Aorta (tissue), 5 donors: ENCODE measurements around the gene LGI4. TPM values are rescaled to one million over a fixed set of nuclear protein-coding genes. Genes with fewer than 3 reads are reported as not detected.
A peak's percentile ranks its signal among the peaks of the same experiment; 100 is the strongest.
"Not testable (repeated sequence)": the region's sequence is repeated elsewhere in the genome, so short reads cannot be mapped to it uniquely, and the experiment has no call there.

Source experiments
- ATAC-seq: fragments of 200-7000 bp; cut with Tn5 transposase; one replicate; pipeline ENCODE4 v1.9.1; 2022; ENCODE audit warnings: moderate library complexity; ENCODE audit not compliant: low FRiP score
- DNase-seq, 2 donors: peaks; one replicate each; pipeline ENCODE4 v3.0.0-alpha.2; 2020
- H3K27ac ChIP-seq, 2 donors: one replicate each; pipeline ENCODE4 v1.5.1; 2013; ENCODE audit warnings: low read length in 2 of 2, mild to moderate bottlenecking in 2 of 2, moderate library complexity in 2 of 2, control low read depth in 1 of 2, inconsistent platforms in 1 of 2, low read depth in 1 of 2
- H3K27me3 ChIP-seq, 2 donors: one replicate each; pipeline ENCODE4 v1.6.1; 2013; ENCODE audit warnings: control low read depth in 1 of 2, low read length in 1 of 2, mild to moderate bottlenecking in 1 of 2, moderate library complexity in 1 of 2; ENCODE audit not compliant: insufficient read depth in 2 of 2, control insufficient read depth in 1 of 2
- H3K36me3 ChIP-seq, 2 donors: one replicate each; pipeline ENCODE4 v1.6.1; 2013; ENCODE audit warnings: control low read depth in 1 of 2, low read length in 1 of 2, mild to moderate bottlenecking in 1 of 2; ENCODE audit not compliant: insufficient read depth in 2 of 2, control insufficient read depth in 1 of 2
- H3K4me1 ChIP-seq, 2 donors: one replicate each; pipeline ENCODE4 v1.6.1; 2013; ENCODE audit warnings: low read length in 2 of 2, control low read depth in 1 of 2, mild to moderate bottlenecking in 1 of 2, moderate library complexity in 1 of 2; ENCODE audit not compliant: insufficient read depth in 2 of 2, control insufficient read depth in 1 of 2
- H3K4me3 ChIP-seq, 2 donors: one replicate each; pipeline ENCODE4 v1.5.1; 2013; ENCODE audit warnings: low read length in 2 of 2, control low read depth in 1 of 2, mild to moderate bottlenecking in 1 of 2
- H3K9me3 ChIP-seq: one replicate; pipeline ENCODE4 v1.6.1; 2013; ENCODE audit warnings: mild to moderate bottlenecking, low read length; ENCODE audit not compliant: control insufficient read depth
- WGBS, 2 donors: extraction: QIAGEN DNeasy Blood & Tissue Kit; methylation state at CpG; one replicate each; pipeline ENCODE4 v1.1.7; 2013; 5-methylcytosine and 5-hydroxymethylcytosine counted together
- intact Hi-C, 2 donors: fragments of 100-400 bp; cut with DNase I; formaldehyde crosslinking; loops; one replicate each; pipeline versions ENCODE4 v1.14.2 to v1.15.0; 2022
- polyA plus RNA-seq, 2 donors: library from polyadenylated mRNA; stranded (reverse); fragments of 200-250 nt; gene quantifications; one replicate each; pipeline ENCODE4 v1.2.3, GENCODE V29; 2013
- total RNA-seq, 2 donors: library from RNA; stranded (reverse); fragmentation: NEBNext Ultra II Directional; extraction: Animal tissue kit (Norgen Biotek cat#: 25700); gene quantifications; one replicate each; pipeline ENCODE4 v1.2.1, GENCODE V29; 2021
- donor health status: healthy with polysubstance abuse.
- donor health status: Bipolar disorder and iron deficiency.
- donor health status: DM: no; HTN: no; CAD: no.
- donor health status: DM: no; HTN: no; CAD: no.
- donor health status: DM: yes; HTN: yes; CAD: no.

The LGI4 gene
- total and polyA plus RNA-seq, 4 donors: 5.1 to 17.5 (median 16.2) TPM

GRCh38 chr19:35101949-35102348 lies 32.9 kb downstream of the LGI4 start:
- H3K4me1 ChIP-seq, intact Hi-C loops, H3K4me3 ChIP-seq, H3K27ac ChIP-seq, H3K36me3 ChIP-seq, H3K9me3 ChIP-seq, H3K27me3 ChIP-seq, ATAC-seq, DNase-seq: not testable (repeated sequence)
- WGBS, 2 donors: 96 to 97% methylated on average over 10 of the region's 10 CpGs

- no peaks in the 10 kb centered on the region for H3K36me3 ChIP-seq
- H3K27ac ChIP-seq: no peak overlapping the region
- no peaks in the 10 kb centered on the region for H3K4me1 ChIP-seq
- ATAC-seq (no peak), DNase-seq (no peak)
- 68 to 73% methylated on average over 16 of the region's 16 CpGs for WGBS, 2 donors
- intact Hi-C loops: no loop called here
- no peaks in the 10 kb centered on the region for H3K9me3 ChIP-seq
- no peak overlapping the region for H3K4me3 ChIP-seq
- H3K27me3 ChIP-seq: no peaks in the 10 kb centered on the region
These were observed 34.0 kb downstream of the LGI4 start for GRCh38 chr19:35100588-35101533.

GRCh38 chr19:35099897-35100275 lies 35.0 kb downstream of the LGI4 start:
- Histone ChIP-seq H3K27me3 (no peaks in the 10 kb centered on the region), H3K9me3 (no peaks in the 10 kb centered on the region), H3K4me3 (no peak overlapping the region), H3K27ac (no peak overlapping the region), H3K36me3 (no peaks in the 10 kb centered on the region), H3K4me1 (no peaks in the 10 kb centered on the region)
- ATAC-seq: no peak
- WGBS, 2 donors: 90 to 94% methylated on average over 13 of the region's 13 CpGs
- intact Hi-C loops: no loop called here
- no peak for DNase-seq

- ATAC-seq (peak; percentile 15), DNase-seq (no peak)
- WGBS, 2 donors: 84% methylated on average over 21 of the region's 21 CpGs
- no peaks in the 10 kb centered on the region for H3K9me3 ChIP-seq
- no peaks in the 10 kb centered on the region for H3K36me3 ChIP-seq
- H3K4me1 ChIP-seq: no peaks in the 10 kb centered on the region
- H3K27ac ChIP-seq: no peak overlapping the region
- H3K27me3 ChIP-seq: no peaks in the 10 kb centered on the region
- no peak overlapping the region for H3K4me3 ChIP-seq
- intact Hi-C loops: no loop called here
These were observed 35.5 kb downstream of the LGI4 start for GRCh38 chr19:35099155-35099896.

GRCh38 chr19:35098413-35099049 lies 36.3 kb downstream of the LGI4 start:
- Histone ChIP-seq H3K4me3 (no peak overlapping the region), H3K9me3 (no peaks in the 10 kb centered on the region), H3K27me3 (no peaks in the 10 kb centered on the region), H3K4me1 (no peaks in the 10 kb centered on the region), H3K36me3 (no peaks in the 10 kb centered on the region), H3K27ac (no peak overlapping the region)
- WGBS, 2 donors: 73 to 75% methylated on average over 29 of the region's 29 CpGs
- intact Hi-C loops: no loop called here
- ATAC-seq (no peak), DNase-seq (no peak)

GRCh38 chr19:35095667-35096368 lies 39.0 kb downstream of the LGI4 start:
- Histone ChIP-seq H3K27ac (no peak overlapping the region), H3K4me1 (no peaks in the 10 kb centered on the region), H3K9me3 (no peaks in the 10 kb centered on the region), H3K27me3 (no peaks in the 10 kb centered on the region), H3K36me3 (no peaks in the 10 kb centered on the region), H3K4me3 (no peak overlapping the region)
- no peak for DNase-seq
- intact Hi-C loops: no loop called here
- WGBS, 2 donors: 67 to 70% methylated on average over 8 of the region's 8 CpGs
- ATAC-seq: no peak

- H3K4me1 ChIP-seq: no peaks in the 10 kb centered on the region
- ATAC-seq: no peak
- 87 to 91% methylated on average over 4 of the region's 4 CpGs for WGBS, 2 donors
- no peak overlapping the region for H3K27ac ChIP-seq
- intact Hi-C loops: loop anchor here (5.0 kb wide), 1 partner anchor 122 kb away; no protein-coding TSS in a partner anchor
- H3K9me3 ChIP-seq: no peaks in the 10 kb centered on the region
- no peaks in the 10 kb centered on the region for H3K27me3 ChIP-seq
- H3K4me3 ChIP-seq: no peak overlapping the region
- H3K36me3 ChIP-seq: no peaks in the 10 kb centered on the region
- no peak for DNase-seq
These were observed 40.2 kb downstream of the LGI4 start for GRCh38 chr19:35094656-35095055.

- no peak for DNase-seq
- Histone ChIP-seq H3K9me3 (no peaks in the 10 kb centered on the region), H3K36me3 (no peaks in the 10 kb centered on the region), H3K4me1 (no peaks in the 10 kb centered on the region), H3K27ac (no peak overlapping the region), H3K27me3 (no peaks in the 10 kb centered on the region), H3K4me3 (no peak overlapping the region)
- intact Hi-C loops: loop anchor here (5.0 kb wide), 1 partner anchor 122 kb away; no protein-coding TSS in a partner anchor
- no peak for ATAC-seq
- 86 to 87% methylated on average over 11 of the region's 11 CpGs for whole genome bisulfite sequencing, 2 donors
These were observed 40.8 kb downstream of the LGI4 start for GRCh38 chr19:35093941-35094647.
